Cardiac muscle cell (in vitro differentiated cells and primary cell): ENCODE data around the gene ALKBH3. TPM values are rescaled to one million over a fixed set of nuclear protein-coding genes. Genes with fewer than 3 reads are reported as not detected.

Experiments used
- DNase-seq, 2 donors: peaks; one replicate each; pipeline versions ENCODE4 v3.0.0 to v3.0.0-alpha.2; 2010 to 2017; ENCODE audit warnings: low read depth in 1 of 2, low spot score in 1 of 2
- H3K27ac ChIP-seq: fragments of 200-600 bp; sonication (generic); 2 replicates; pipeline ENCODE4 v1.5.1; 2016
- H3K27me3 ChIP-seq: fragments of 200-600 bp; sonication (generic); 2 replicates; pipeline ENCODE4 v1.6.0; 2016; ENCODE audit warnings: control low read depth
- H3K36me3 ChIP-seq: fragments of 200-600 bp; sonication (generic); 2 replicates; pipeline ENCODE4 v1.5.1; 2016; ENCODE audit warnings: control low read depth
- H3K4me1 ChIP-seq: fragments of 200-600 bp; sonication (generic); 2 replicates; pipeline ENCODE4 v1.8.1; 2017; ENCODE audit warnings: low read depth, mild to moderate bottlenecking, mixed run types
- H3K4me3 ChIP-seq: fragments of 200-600 bp; sonication (generic); 2 replicates; pipeline ENCODE4 v1.5.1; 2016; ENCODE audit warnings: mild to moderate bottlenecking
- H3K9me3 ChIP-seq: fragments of 200-600 bp; sonication (generic); 2 replicates; pipeline ENCODE4 v1.5.1; 2017; ENCODE audit warnings: low read depth, mild to moderate bottlenecking, control low read depth
- CTCF ChIP-seq: IDR thresholded peaks from 2 replicates; pipeline ENCODE4 v1.5.1; 2012; ENCODE audit warnings: low read depth, mild to moderate bottlenecking, low read length
- polyA plus RNA-seq: library from polyadenylated mRNA; unstranded; fragments of >200 nt; fragmentation: Nextera tagmentation; extraction: Ambion mirVana; gene quantifications from 2 replicates; pipeline ENCODE4 v1.2.1, GENCODE V29; 2016
- total RNA-seq: library from RNA; depleted of rRNA; stranded (reverse); fragments of >200 nt; gene quantifications from 2 replicates; pipeline ENCODE4 v1.2.3, GENCODE V29; 2016

The ALKBH3 gene
- total and polyA plus RNA-seq, 2 experiments from 2014 or later, result 25.0 to 26.4 TPM

GRCh38 chr11:43952401-43953342 lies 72.0 kb downstream of the ALKBH3 start:
- Histone ChIP-seq H3K27me3 (no peaks in the 10 kb centered on the region), H3K9me3 (no peaks in the 10 kb centered on the region), H3K4me1 (no peaks in the 10 kb centered on the region), H3K4me3 (no peak overlapping the region), H3K27ac (no peak overlapping the region), H3K36me3 (no peaks in the 10 kb centered on the region)
- no peak for TF ChIP-seq CTCF
- no peak for DNase-seq

GRCh38 chr11:43953521-43953920 lies 72.9 kb downstream of the ALKBH3 start:
- H3K36me3 ChIP-seq, result no peaks in the 10 kb centered on the region
- TF ChIP-seq CTCF, result no peak
- no peaks in the 10 kb centered on the region for H3K9me3 ChIP-seq
- no peaks in the 10 kb centered on the region for H3K27me3 ChIP-seq
- H3K4me3 ChIP-seq, result no peak overlapping the region
- no peak overlapping the region for H3K27ac ChIP-seq
- H3K4me1 ChIP-seq, result no peaks in the 10 kb centered on the region
- no peak for DNase-seq

GRCh38 chr11:43954241-43954640 lies 73.6 kb downstream of the ALKBH3 start:
- no peaks in the 10 kb centered on the region for H3K9me3 ChIP-seq
- no peak for DNase-seq
- no peak for TF ChIP-seq CTCF
- no peaks in the 10 kb centered on the region for H3K4me1 ChIP-seq
- H3K27me3 ChIP-seq, result no peaks in the 10 kb centered on the region
- H3K27ac ChIP-seq, result no peak overlapping the region
- no peak overlapping the region for H3K4me3 ChIP-seq
- no peaks in the 10 kb centered on the region for H3K36me3 ChIP-seq

GRCh38 chr11:43955381-43956118 lies 74.9 kb downstream of the ALKBH3 start:
- Histone ChIP-seq H3K27me3 (no peaks in the 10 kb centered on the region), H3K9me3 (no peaks in the 10 kb centered on the region), H3K27ac (no peak overlapping the region), H3K4me3 (no peak overlapping the region), H3K36me3 (no peaks in the 10 kb centered on the region), H3K4me1 (no peaks in the 10 kb centered on the region)
- DNase-seq, result peak in 1 of 2 donors; percentile 34
- no peak for TF ChIP-seq CTCF

GRCh38 chr11:43957571-43957970 lies 76.9 kb downstream of the ALKBH3 start:
- no peak for TF ChIP-seq CTCF
- H3K4me1 ChIP-seq, result peaks cover 5% of the 10 kb centered on the region
- no peaks in the 10 kb centered on the region for H3K9me3 ChIP-seq
- no peak overlapping the region for H3K27ac ChIP-seq
- no peaks in the 10 kb centered on the region for H3K27me3 ChIP-seq
- no peak for DNase-seq
- H3K4me3 ChIP-seq, result no peak overlapping the region
- no peaks in the 10 kb centered on the region for H3K36me3 ChIP-seq
